OCI-LY7 (cell line): ENCODE results near the gene GNA15.

Source experiments
- CTCF ChIP-seq: fragments of 200-600 bp; sonication (generic); conservative IDR thresholded peaks from 2 replicates; pipeline ENCODE4 v1.5.1; 2014; ENCODE audit warnings: mild to moderate bottlenecking, antibody characterized with exemption, low read length, moderate library complexity, mixed read lengths
- EZH2phosphoT487 ChIP-seq: fragments of 200-600 bp; sonication (generic); IDR thresholded peaks from 2 replicates; pipeline ENCODE4 v1.6.1; 2018; ENCODE audit warnings: low read depth, borderline replicate concordance, mild to moderate bottlenecking, mixed run types, antibody characterized with exemption, low read length, moderate library complexity, mixed read lengths

DNA sequence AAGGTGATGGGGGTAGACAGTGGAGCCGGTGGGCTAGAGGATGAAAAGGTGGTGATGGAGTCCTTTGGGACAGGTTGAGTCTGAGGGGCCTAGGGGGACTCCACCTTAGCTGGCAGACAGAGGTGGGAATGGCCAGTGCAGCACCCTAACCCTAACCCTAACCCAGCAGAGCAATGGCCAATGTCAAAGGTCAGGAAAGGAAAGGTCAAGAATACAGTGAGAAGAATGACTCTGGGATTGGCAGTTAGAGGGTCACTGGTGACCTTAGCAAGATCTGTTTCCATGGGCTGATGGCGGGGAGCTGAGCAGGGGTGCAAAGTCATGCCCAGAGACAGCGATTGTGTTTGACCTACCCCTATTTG is 16.6 kb downstream of the GNA15 start:
- TF ChIP-seq CTCF, result no peak
- no peak for TF ChIP-seq EZH2phosphoT487
